ENCODE data around the gene MANEA.

The MANEA gene

GRCh38 chr6:95636552-95637431 is 59.5 kb downstream of the MANEA start:
- no peak for ATAC-seq
- TF ChIP-seq CSRNP3 (CRISPR knock-in tag; IDR thresholded peaks at IDR 0.05) (no peak), ZFP30 (CRISPR knock-in tag; IDR thresholded peaks at IDR 0.05) (no peak), ZFP3 (CRISPR knock-in tag; IDR thresholded peaks at IDR 0.05) (no peak), ZNF565 (CRISPR knock-in tag; conservative IDR thresholded peaks at IDR 0.05; ENCODE audit: low read depth) (no peak), ZNF8 (CRISPR knock-in tag; IDR thresholded peaks at IDR 0.05) (no peak), ZNF70 (CRISPR knock-in tag; IDR thresholded peaks at IDR 0.05) (no peak)

GRCh38 chr6:95648636-95649035 is 71.3 kb downstream of the MANEA start:
- no peak for TF ChIP-seq ZC3H10 (CRISPR knock-in tag; IDR thresholded peaks at IDR 0.05)
- no peak for TF ChIP-seq ARNTL (CRISPR knock-in tag; IDR thresholded peaks at IDR 0.05; ENCODE audit: borderline replicate concordance, low read depth)
- TF ChIP-seq TSHZ2 (CRISPR knock-in tag; IDR thresholded peaks at IDR 0.05), result no peak
- TF ChIP-seq CSDC2 (CRISPR knock-in tag; IDR thresholded peaks at IDR 0.05), result no peak
- no peak for ATAC-seq

- TF ChIP-seq ZC3H10 (CRISPR knock-in tag; IDR thresholded peaks at IDR 0.05) (no peak), TOX (CRISPR knock-in tag; IDR thresholded peaks at IDR 0.05; ENCODE audit: borderline replicate concordance) (no peak), CSRNP3 (CRISPR knock-in tag; IDR thresholded peaks at IDR 0.05) (no peak)
- ATAC-seq, result no peak
Observed at GRCh38 chr6:95649451-95649850, 72.1 kb downstream of the MANEA start.

GRCh38 chr6:95654176-95654575 is 76.8 kb downstream of the MANEA start:
- no peak for ATAC-seq
- TF ChIP-seq ZNF70 (CRISPR knock-in tag; IDR thresholded peaks at IDR 0.05) (no peak), SNAI2 (CRISPR knock-in tag; IDR thresholded peaks at IDR 0.05) (no peak), PPARA (CRISPR knock-in tag; IDR thresholded peaks at IDR 0.05; ENCODE audit: borderline replicate concordance) (no peak), TOX (CRISPR knock-in tag; IDR thresholded peaks at IDR 0.05; ENCODE audit: borderline replicate concordance) (no peak), ISL1 (CRISPR knock-in tag; IDR thresholded peaks at IDR 0.05) (no peak), ZFP3 (CRISPR knock-in tag; IDR thresholded peaks at IDR 0.05) (no peak), ARNTL (CRISPR knock-in tag; IDR thresholded peaks at IDR 0.05; ENCODE audit: borderline replicate concordance, low read depth) (no peak), POU6F1 (CRISPR knock-in tag; IDR thresholded peaks at IDR 0.05; ENCODE audit: borderline replicate concordance, low read depth) (no peak), PATZ1 (CRISPR knock-in tag; IDR thresholded peaks at IDR 0.05; ENCODE audit: borderline replicate concordance) (no peak), ZNF8 (CRISPR knock-in tag; IDR thresholded peaks at IDR 0.05) (no peak), CSDC2 (CRISPR knock-in tag; IDR thresholded peaks at IDR 0.05) (no peak), TSHZ2 (CRISPR knock-in tag; IDR thresholded peaks at IDR 0.05) (no peak), ESRRG (CRISPR knock-in tag; IDR thresholded peaks at IDR 0.05) (no peak), BACH2 (CRISPR knock-in tag; IDR thresholded peaks at IDR 0.05; ENCODE audit: borderline replicate concordance) (no peak), RARB (CRISPR knock-in tag; IDR thresholded peaks at IDR 0.05) (no peak), OSR1 (CRISPR knock-in tag; IDR thresholded peaks at IDR 0.05) (no peak), TCF4 (CRISPR knock-in tag; IDR thresholded peaks at IDR 0.05; ENCODE audit: borderline replicate concordance) (no peak)
